A673 (cell line): ENCODE measurements around the gene PLCD1. TPM values are rescaled to one million over a fixed set of nuclear protein-coding genes. Genes with fewer than 3 reads are reported as not detected.

Experiments used
- BruUV-seq: library from RNA; stranded (reverse); fragments of 400-500 nt; replicated peaks from 2 replicates; lab custom pipeline; 2021; lab: Mats Ljungman, UMichigan
- CTCF ChIA-PET: fragments of 300-600 bp; sonication (Branson Sonifier 250); formaldehyde crosslinking; loops from one replicate; lab custom pipeline; 2022; ENCODE audit warnings: antibody characterized with exemption; lab: Charles Lee
- POLR2A ChIA-PET: fragments of 300-600 bp; sonication (Branson Sonifier 250); formaldehyde crosslinking; loops from one replicate; lab custom pipeline; 2022; ENCODE audit warnings: antibody characterized with exemption; ENCODE audit not compliant: low non-redundant PET; lab: Charles Lee
- DNase-seq: peaks from one replicate; pipeline ENCODE4 v3.0.0-alpha.2; 2015; ENCODE audit warnings: low spot score
- H3K27ac ChIP-seq: fragments of 200-600 bp; sonication (generic); 2 replicates; pipeline ENCODE4 v1.5.1; 2016; ENCODE audit warnings: mixed run types, low read depth, mild to moderate bottlenecking, mixed read lengths, antibody characterized with exemption, low read length; ENCODE audit not compliant: poor library complexity, severe bottlenecking
- H3K27me3 ChIP-seq: fragments of 200-600 bp; sonication (generic); replicated peaks from 2 replicates; pipeline ENCODE4 v1.6.1; 2017; ENCODE audit warnings: mixed run types, low read depth, mild to moderate bottlenecking, mixed read lengths, antibody characterized with exemption, low read length; ENCODE audit not compliant: insufficient read depth, poor library complexity
- H3K36me3 ChIP-seq: fragments of 200-600 bp; sonication (generic); 2 replicates; pipeline ENCODE4 v1.6.1; 2016; ENCODE audit warnings: mixed run types, mild to moderate bottlenecking, mixed read lengths, antibody characterized with exemption, low read length; ENCODE audit not compliant: insufficient read depth, poor library complexity, severe bottlenecking
- H3K4me1 ChIP-seq: fragments of 200-600 bp; sonication (generic); 2 replicates; pipeline ENCODE4 v1.6.1; 2017; ENCODE audit warnings: mixed run types, mild to moderate bottlenecking, mixed read lengths, antibody characterized with exemption, low read length; ENCODE audit not compliant: insufficient read depth, poor library complexity, severe bottlenecking
- H3K4me3 ChIP-seq: fragments of 200-600 bp; sonication (generic); 2 replicates; pipeline ENCODE4 v1.5.1; 2016; ENCODE audit warnings: low read depth, mixed run types, mild to moderate bottlenecking, mixed read lengths, low read length; ENCODE audit not compliant: poor library complexity, severe bottlenecking
- H3K9me3 ChIP-seq: fragments of 200-600 bp; sonication (generic); 2 replicates; pipeline ENCODE4 v1.6.1; 2016; ENCODE audit warnings: mixed run types, low read depth, mild to moderate bottlenecking, mixed read lengths, antibody characterized with exemption, low read length; ENCODE audit not compliant: poor library complexity, severe bottlenecking
- CTCF ChIP-seq: fragments of 300-800, 200-600 bp; sonication (generic); conservative IDR thresholded peaks from 2 replicates; pipeline ENCODE4 v1.5.1; 2017; ENCODE audit warnings: low read depth, mild to moderate bottlenecking, antibody characterized with exemption, low read length, moderate library complexity, mixed read lengths
- EZH2 ChIP-seq: fragments of 200-600 bp; sonication (generic); IDR thresholded peaks from 2 replicates; pipeline ENCODE4 v1.6.1; 2017; ENCODE audit warnings: borderline replicate concordance, low read depth, mild to moderate bottlenecking, mixed read lengths, antibody characterized with exemption, low read length; ENCODE audit not compliant: poor library complexity, severe bottlenecking
- intact Hi-C: fragments of 100-400 bp; cut with micrococcal nuclease; formaldehyde crosslinking; loops from one replicate; pipeline ENCODE4 v1.10.0; 2022; ENCODE audit not compliant: unreplicated experiment
- total RNA-seq: library from RNA; stranded (reverse); gene quantifications from 2 replicates; pipeline ENCODE4 v1.2.3, GENCODE V29; 2021

PLCD1 gene
- total RNA-seq, 1 experiment from 2014 or later = 1.1 TPM

GRCh38 chr3:38022896-38023709 is 6.3 kb downstream of the PLCD1 start:
- H3K27ac ChIP-seq = no peak overlapping the region
- intact Hi-C loops = no loop called here
- no TSS peak for BruUV-seq
- no peaks in the 10 kb centered on the region for H3K36me3 ChIP-seq
- no peak overlapping the region for H3K4me3 ChIP-seq
- POLR2A ChIA-PET = interaction anchor here (0.6 kb wide), 1 partner anchor 233 kb away, joined by 5 read pairs; no protein-coding TSS in a partner anchor
- H3K4me1 ChIP-seq = no peaks in the 10 kb centered on the region
- no peaks in the 10 kb centered on the region for H3K9me3 ChIP-seq
- TF ChIP-seq CTCF (no peak), EZH2 (no peak)
- no peak for DNase-seq
- H3K27me3 ChIP-seq = no peaks in the 10 kb centered on the region
- CTCF ChIA-PET = no interaction called here

GRCh38 chr3:38022301-38022700 is 7.1 kb downstream of the PLCD1 start:
- no peaks in the 10 kb centered on the region for H3K27me3 ChIP-seq
- intact Hi-C loops = no loop called here
- POLR2A ChIA-PET = interaction anchor here (0.5 kb wide), 1 partner anchor 218 kb away, joined by 3 read pairs; no protein-coding TSS in a partner anchor
- no peak overlapping the region for H3K27ac ChIP-seq
- TF ChIP-seq EZH2 (no peak), CTCF (no peak)
- no peak overlapping the region for H3K4me3 ChIP-seq
- H3K9me3 ChIP-seq = no peaks in the 10 kb centered on the region
- no TSS peak for BruUV-seq
- no peaks in the 10 kb centered on the region for H3K36me3 ChIP-seq
- H3K4me1 ChIP-seq = no peaks in the 10 kb centered on the region
- no peak for DNase-seq
- CTCF ChIA-PET = no interaction called here

- H3K36me3 ChIP-seq = no peaks in the 10 kb centered on the region
- H3K27me3 ChIP-seq = no peaks in the 10 kb centered on the region
- DNase-seq = no peak
- CTCF ChIA-PET = no interaction called here
- no peaks in the 10 kb centered on the region for H3K4me1 ChIP-seq
- no peaks in the 10 kb centered on the region for H3K9me3 ChIP-seq
- H3K4me3 ChIP-seq = no peak overlapping the region
- intact Hi-C loops = no loop called here
- BruUV-seq = no TSS peak
- TF ChIP-seq EZH2 (no peak), CTCF (no peak)
- POLR2A ChIA-PET = no interaction called here
- H3K27ac ChIP-seq = no peak overlapping the region
These were observed 8.2 kb downstream of the PLCD1 start for GRCh38 chr3:38021196-38021595.
